Activated CD4-positive, alpha-beta memory T cell treated with anti-CD3 and anti-CD28 coated beads for 36 hours (primary cell): ENCODE results near the gene GOLGA8J. TPM values are rescaled to one million over a fixed set of nuclear protein-coding genes. Genes with fewer than 3 reads are reported as not detected.
"Not testable (repeated sequence)": the region's sequence is repeated elsewhere in the genome, so short reads cannot be mapped to it uniquely, and the experiment has no call there.

Experiments
- CTCF ChIA-PET: fragments of 350-600 bp; sonication (Branson Sonifier 250); formaldehyde crosslinking; loops from one replicate; lab custom pipeline; 2021; ENCODE audit warnings: antibody characterized with exemption, inconsistent platforms; lab: Charles Lee
- POLR2A ChIA-PET: fragments of 350-600 bp; sonication (Branson Sonifier 250); formaldehyde crosslinking; loops from one replicate; lab custom pipeline; 2021; ENCODE audit warnings: antibody characterized with exemption; lab: Charles Lee
- DNase-seq: peaks from one replicate; pipeline ENCODE4 v3.0.0-alpha.2; 2020
- H3K27ac Mint-ChIP-seq: one replicate; pipeline ENCODE4 v1.8.0; 2021; ENCODE audit warnings: mixed read lengths
- H3K27me3 Mint-ChIP-seq: one replicate; pipeline ENCODE4 v1.8.0; 2021; ENCODE audit warnings: mixed read lengths
- H3K36me3 Mint-ChIP-seq: one replicate; pipeline ENCODE4 v1.8.0; 2021; ENCODE audit warnings: mixed read lengths
- H3K4me1 Mint-ChIP-seq: one replicate; pipeline ENCODE4 v1.8.0; 2021; ENCODE audit warnings: low read depth, mixed read lengths
- H3K4me3 Mint-ChIP-seq: one replicate; pipeline ENCODE4 v1.8.0; 2021; ENCODE audit warnings: mild to moderate bottlenecking, mixed read lengths
- H3K9me3 Mint-ChIP-seq: one replicate; pipeline ENCODE4 v1.8.0; 2021; ENCODE audit warnings: mixed read lengths
- intact Hi-C: fragments of 100-400 bp; cut with micrococcal nuclease; formaldehyde crosslinking; loops from one replicate; pipeline ENCODE4 v1.15.1; 2023
- total RNA-seq, 2 experiments: library from RNA; stranded (reverse); gene quantifications; one replicate each; pipeline ENCODE4 v1.2.3, GENCODE V29; 2021

GOLGA8J gene
- total RNA-seq, 2 experiments from 2014 or later: not detected

- intact Hi-C loops, H3K27me3 Mint-ChIP-seq, H3K27ac Mint-ChIP-seq, DNase-seq, H3K4me1 Mint-ChIP-seq, H3K9me3 Mint-ChIP-seq, H3K4me3 Mint-ChIP-seq, H3K36me3 Mint-ChIP-seq, POLR2A ChIA-PET, CTCF ChIA-PET: not testable (repeated sequence)
These were observed 21.3 kb downstream of the GOLGA8J start for GRCh38 chr15:30103941-30104507.

GRCh38 chr15:30110591-30110990 is 27.8 kb downstream of the GOLGA8J start:
- H3K27ac Mint-ChIP-seq, H3K4me1 Mint-ChIP-seq, CTCF ChIA-PET, H3K4me3 Mint-ChIP-seq, H3K36me3 Mint-ChIP-seq, H3K27me3 Mint-ChIP-seq, DNase-seq, POLR2A ChIA-PET, intact Hi-C loops, H3K9me3 Mint-ChIP-seq: not testable (repeated sequence)

- H3K4me3 Mint-ChIP-seq, H3K27ac Mint-ChIP-seq, H3K36me3 Mint-ChIP-seq, H3K4me1 Mint-ChIP-seq, H3K27me3 Mint-ChIP-seq, CTCF ChIA-PET, intact Hi-C loops, POLR2A ChIA-PET, DNase-seq, H3K9me3 Mint-ChIP-seq: not testable (repeated sequence)
These were observed 47.3 kb downstream of the GOLGA8J start for GRCh38 chr15:30130066-30130465.

GRCh38 chr15:30134751-30135150 is 52.0 kb downstream of the GOLGA8J start, which contains the start of gene GOLGA8T:
Gene GOLGA8T (plus strand): TSS chr15:30135051. CDS start chr15:30135149, 98 bp downstream.
- H3K9me3 Mint-ChIP-seq, H3K27ac Mint-ChIP-seq, H3K36me3 Mint-ChIP-seq, intact Hi-C loops, DNase-seq, POLR2A ChIA-PET, H3K4me3 Mint-ChIP-seq, H3K4me1 Mint-ChIP-seq, CTCF ChIA-PET, H3K27me3 Mint-ChIP-seq: not testable (repeated sequence)

Other genes with a start within 250 kb of the GOLGA8J start
- gene GOLGA8T, start 52.1 kb downstream of the GOLGA8J start, total RNA-seq: under 1 TPM in 1 of 2 experiments, not detected in 1; 0.19 TPM